Activated CD4-positive, alpha-beta memory T cell treated with anti-CD3 and anti-CD28 coated beads, Interleukin-2, amount 10 ng/mL, durations not matched to agents 7 days and 5 days (primary cell): ENCODE data around the gene TRMT10B. TPM values are rescaled to one million over a fixed set of nuclear protein-coding genes. Genes with fewer than 3 reads are reported as not detected.

Experiments used
- CTCF ChIA-PET: fragments of 350-600 bp; sonication (Branson Sonifier 250); formaldehyde crosslinking; loops from one replicate; lab custom pipeline; 2021; ENCODE audit warnings: antibody characterized with exemption, inconsistent platforms; lab: Charles Lee
- POLR2A ChIA-PET: fragments of 350-600 bp; sonication (Branson Sonifier 250); formaldehyde crosslinking; loops from one replicate; lab custom pipeline; 2021; ENCODE audit warnings: antibody characterized with exemption; lab: Charles Lee
- DNase-seq: peaks from one replicate; pipeline ENCODE4 v3.0.0-alpha.2; 2020
- H3K27ac Mint-ChIP-seq: one replicate; pipeline ENCODE4 v1.8.0; 2021; ENCODE audit warnings: mild to moderate bottlenecking, mixed read lengths
- H3K27me3 Mint-ChIP-seq: one replicate; pipeline ENCODE4 v1.8.0; 2021; ENCODE audit warnings: mixed read lengths
- H3K36me3 Mint-ChIP-seq: one replicate; pipeline ENCODE4 v1.8.0; 2021; ENCODE audit warnings: low read depth, mixed read lengths
- H3K4me1 Mint-ChIP-seq: one replicate; pipeline ENCODE4 v1.8.0; 2021; ENCODE audit warnings: mixed read lengths
- H3K4me3 Mint-ChIP-seq: one replicate; pipeline ENCODE4 v1.8.0; 2021; ENCODE audit warnings: mild to moderate bottlenecking, mixed read lengths
- H3K9me3 Mint-ChIP-seq: one replicate; pipeline ENCODE4 v1.8.0; 2021; ENCODE audit warnings: mixed read lengths
- total RNA-seq, 2 experiments: library from RNA; stranded (reverse); gene quantifications; one replicate each; pipeline ENCODE4 v1.2.3, GENCODE V29; 2021

TRMT10B gene
- total RNA-seq, result 10 to 100 TPM; 11.8 to 14.2 TPM

- H3K27me3 Mint-ChIP-seq, result no peaks in the 10 kb centered on the region
Measured at GRCh38 chr9:37753489-37754190, at the start of gene TRMT10B. Gene TRMT10B, plus strand, starts transcription at chr9:37753805. Its CDS starts 8,127 bp downstream, at chr9:37761932.

GRCh38 chr9:37705787-37706186, 47.8 kb upstream of the TRMT10B start:
- CTCF ChIA-PET, result no interaction called here
- DNase-seq, result no peak
- peaks cover 8% of the 10 kb centered on the region for H3K4me1 Mint-ChIP-seq
- peaks cover 45% of the 10 kb centered on the region for H3K27me3 Mint-ChIP-seq
- POLR2A ChIA-PET, result interaction anchor here (1.3 kb wide), 1 partner anchor 51 kb away, joined by 3 read pairs; no protein-coding TSS in a partner anchor
- no peaks in the 10 kb centered on the region for H3K9me3 Mint-ChIP-seq
- no peak overlapping the region for H3K27ac Mint-ChIP-seq
- H3K4me3 Mint-ChIP-seq, result no peak overlapping the region
- H3K36me3 Mint-ChIP-seq, result no peaks in the 10 kb centered on the region

More at GRCh38 chr9:37753489-37754190, at the start of gene TRMT10B:
- Mint-ChIP-seq H3K4me3 (peak within 1 kb of the TSS; percentile 95), H3K9me3 (peaks cover 3% of the 10 kb centered on the region), H3K36me3 (peaks cover 10% of the 10 kb centered on the region), H3K27ac (peak within 1 kb of the TSS; percentile 79), H3K4me1 (peaks cover 26% of the 10 kb centered on the region)
- ChIA-PET POLR2A (interaction anchor here (1.0 to 1.9 kb wide), 3 partner anchors 31 to 161 kb away, joined by 3 to 15 read pairs (median 3); partner anchors contain the start of genes DCAF10, EXOSC3 and TOMM5), CTCF (no interaction called here)
- DNase-seq, result peak; percentile 76

GRCh38 chr9:37706290-37706689, 47.3 kb upstream of the TRMT10B start:
- Mint-ChIP-seq H3K9me3 (no peaks in the 10 kb centered on the region), H3K4me1 (peaks cover 9% of the 10 kb centered on the region), H3K36me3 (no peaks in the 10 kb centered on the region), H3K27me3 (peaks cover 44% of the 10 kb centered on the region), H3K4me3 (no peak overlapping the region), H3K27ac (no peak overlapping the region)
- POLR2A ChIA-PET, result no interaction called here
- no peak for DNase-seq
- CTCF ChIA-PET, result no interaction called here

GRCh38 chr9:37707748-37708147, 45.9 kb upstream of the TRMT10B start:
- Mint-ChIP-seq H3K36me3 (no peaks in the 10 kb centered on the region), H3K27me3 (peaks cover 35% of the 10 kb centered on the region), H3K9me3 (no peaks in the 10 kb centered on the region), H3K27ac (no peak overlapping the region), H3K4me3 (no peak overlapping the region), H3K4me1 (peaks cover 13% of the 10 kb centered on the region)
- CTCF ChIA-PET, result no interaction called here
- POLR2A ChIA-PET, result no interaction called here
- no peak for DNase-seq

- Mint-ChIP-seq H3K27me3 (peaks cover 33% of the 10 kb centered on the region), H3K4me3 (no peak overlapping the region), H3K9me3 (no peaks in the 10 kb centered on the region), H3K27ac (no peak overlapping the region), H3K36me3 (no peaks in the 10 kb centered on the region), H3K4me1 (peaks cover 13% of the 10 kb centered on the region)
- ChIA-PET CTCF (no interaction called here), POLR2A (no interaction called here)
- DNase-seq, result no peak
Measured at GRCh38 chr9:37710046-37710445, 43.6 kb upstream of the TRMT10B start.

- H3K27me3 Mint-ChIP-seq, result peaks cover 22% of the 10 kb centered on the region
- H3K36me3 Mint-ChIP-seq, result no peaks in the 10 kb centered on the region
- ChIA-PET CTCF (no interaction called here), POLR2A (no interaction called here)
- H3K4me1 Mint-ChIP-seq, result peaks cover 6% of the 10 kb centered on the region
- no peak overlapping the region for H3K27ac Mint-ChIP-seq
- no peaks in the 10 kb centered on the region for H3K9me3 Mint-ChIP-seq
- no peak overlapping the region for H3K4me3 Mint-ChIP-seq
- no peak for DNase-seq
Measured at GRCh38 chr9:37715260-37715659, 38.3 kb upstream of the TRMT10B start.

GRCh38 chr9:37715991-37716505, 37.6 kb upstream of the TRMT10B start:
- H3K27ac Mint-ChIP-seq, result no peak overlapping the region
- H3K9me3 Mint-ChIP-seq, result no peaks in the 10 kb centered on the region
- peaks cover 6% of the 10 kb centered on the region for H3K4me1 Mint-ChIP-seq
- no peaks in the 10 kb centered on the region for H3K36me3 Mint-ChIP-seq
- CTCF ChIA-PET, result no interaction called here
- H3K4me3 Mint-ChIP-seq, result no peak overlapping the region
- H3K27me3 Mint-ChIP-seq, result peaks cover 25% of the 10 kb centered on the region
- DNase-seq, result no peak
- POLR2A ChIA-PET, result no interaction called here

GRCh38 chr9:37719526-37719925, 34.1 kb upstream of the TRMT10B start:
- no peaks in the 10 kb centered on the region for H3K36me3 Mint-ChIP-seq
- DNase-seq, result no peak
- no peaks in the 10 kb centered on the region for H3K9me3 Mint-ChIP-seq
- POLR2A ChIA-PET, result no interaction called here
- CTCF ChIA-PET, result no interaction called here
- H3K4me3 Mint-ChIP-seq, result no peak overlapping the region
- no peaks in the 10 kb centered on the region for H3K4me1 Mint-ChIP-seq
- no peak overlapping the region for H3K27ac Mint-ChIP-seq
- H3K27me3 Mint-ChIP-seq, result peaks cover 14% of the 10 kb centered on the region

- H3K4me1 Mint-ChIP-seq, result no peaks in the 10 kb centered on the region
- H3K27me3 Mint-ChIP-seq, result peaks cover 15% of the 10 kb centered on the region
- no peak for DNase-seq
- no peaks in the 10 kb centered on the region for H3K9me3 Mint-ChIP-seq
- no peaks in the 10 kb centered on the region for H3K36me3 Mint-ChIP-seq
- H3K27ac Mint-ChIP-seq, result no peak overlapping the region
- CTCF ChIA-PET, result no interaction called here
- H3K4me3 Mint-ChIP-seq, result no peak overlapping the region
- POLR2A ChIA-PET, result no interaction called here
Measured at GRCh38 chr9:37727013-37727412, 26.6 kb upstream of the TRMT10B start.

GRCh38 chr9:37729499-37729898, 24.1 kb upstream of the TRMT10B start:
- Mint-ChIP-seq H3K9me3 (no peaks in the 10 kb centered on the region), H3K4me3 (no peak overlapping the region), H3K27me3 (peaks cover 25% of the 10 kb centered on the region), H3K27ac (no peak overlapping the region), H3K4me1 (no peaks in the 10 kb centered on the region), H3K36me3 (no peaks in the 10 kb centered on the region)
- ChIA-PET CTCF (no interaction called here), POLR2A (no interaction called here)
- DNase-seq, result no peak

- H3K9me3 Mint-ChIP-seq, result no peaks in the 10 kb centered on the region
- no peak for DNase-seq
- H3K27me3 Mint-ChIP-seq, result peaks cover 29% of the 10 kb centered on the region
- no peaks in the 10 kb centered on the region for H3K36me3 Mint-ChIP-seq
- CTCF ChIA-PET, result no interaction called here
- no peak overlapping the region for H3K4me3 Mint-ChIP-seq
- H3K4me1 Mint-ChIP-seq, result no peaks in the 10 kb centered on the region
- POLR2A ChIA-PET, result no interaction called here
- H3K27ac Mint-ChIP-seq, result no peak overlapping the region
Measured at GRCh38 chr9:37730256-37730655, 23.3 kb upstream of the TRMT10B start.

- no peaks in the 10 kb centered on the region for H3K9me3 Mint-ChIP-seq
- POLR2A ChIA-PET, result no interaction called here
- no peak for DNase-seq
- H3K36me3 Mint-ChIP-seq, result no peaks in the 10 kb centered on the region
- no peak overlapping the region for H3K4me3 Mint-ChIP-seq
- no peak overlapping the region for H3K27ac Mint-ChIP-seq
- peaks cover 32% of the 10 kb centered on the region for H3K27me3 Mint-ChIP-seq
- no peaks in the 10 kb centered on the region for H3K4me1 Mint-ChIP-seq
- CTCF ChIA-PET, result no interaction called here
Measured at GRCh38 chr9:37730839-37731238, 22.8 kb upstream of the TRMT10B start.

GRCh38 chr9:37732086-37732741, 21.4 kb upstream of the TRMT10B start:
- Mint-ChIP-seq H3K27me3 (peaks cover 30% of the 10 kb centered on the region), H3K36me3 (no peaks in the 10 kb centered on the region), H3K4me1 (no peaks in the 10 kb centered on the region), H3K27ac (no peak overlapping the region), H3K9me3 (no peaks in the 10 kb centered on the region), H3K4me3 (no peak overlapping the region)
- DNase-seq, result no peak
- ChIA-PET POLR2A (no interaction called here), CTCF (no interaction called here)
